Ectodermal cell (in vitro differentiated cells): ENCODE data around the gene HAND1.

Source experiments
- H3K27ac ChIP-seq: 2 replicates; pipeline ENCODE4 v1.7.0; 2013; ENCODE audit warnings: mild to moderate bottlenecking, low read depth, low read length; ENCODE audit not compliant: insufficient read depth, poor library complexity, severe bottlenecking
- H3K27me3 ChIP-seq: 2 replicates; pipeline ENCODE4 v1.7.0; 2013; ENCODE audit warnings: mild to moderate bottlenecking, low read length; ENCODE audit not compliant: insufficient read depth, control insufficient read depth, poor library complexity, severe bottlenecking
- H3K36me3 ChIP-seq: one replicate; pipeline ENCODE4 v1.7.0; 2013; ENCODE audit warnings: low read length; ENCODE audit not compliant: control insufficient read depth, insufficient read depth
- H3K4me1 ChIP-seq: one replicate; pipeline ENCODE4 v1.7.0; 2013; ENCODE audit warnings: low read length; ENCODE audit not compliant: control insufficient read depth, insufficient read depth
- H3K4me3 ChIP-seq: 2 replicates; pipeline ENCODE4 v1.7.0; 2013; ENCODE audit warnings: low read depth, low read length, control low read depth; ENCODE audit not compliant: insufficient read depth
- H3K9me3 ChIP-seq: 2 replicates; pipeline ENCODE4 v1.7.0; 2013; ENCODE audit warnings: mild to moderate bottlenecking, low read length, moderate library complexity; ENCODE audit not compliant: control insufficient read depth
- WGBS, 2 experiments: methylation state at CpG; one replicate each; pipeline ENCODE4 v1.1.7; 2013; ENCODE audit warnings: missing lambda C conversion rate in 2 of 2; 5-methylcytosine and 5-hydroxymethylcytosine counted together

HAND1 gene

GRCh38 chr5:154506716-154507080 is 28.7 kb upstream of the HAND1 start:
- no peaks in the 10 kb centered on the region for H3K27me3 ChIP-seq
- 87 to 90% methylated on average over 11 of the region's 11 CpGs for WGBS, 2 experiments
- H3K27ac ChIP-seq, result no peak overlapping the region
- no peaks in the 10 kb centered on the region for H3K36me3 ChIP-seq
- no peak overlapping the region for H3K4me3 ChIP-seq
- no peaks in the 10 kb centered on the region for H3K9me3 ChIP-seq
- no peaks in the 10 kb centered on the region for H3K4me1 ChIP-seq

- no peaks in the 10 kb centered on the region for H3K9me3 ChIP-seq
- H3K4me1 ChIP-seq, result no peaks in the 10 kb centered on the region
- H3K27me3 ChIP-seq, result no peaks in the 10 kb centered on the region
- 93 to 95% methylated on average over 8 of the region's 8 CpGs for WGBS, 2 experiments
- no peak overlapping the region for H3K4me3 ChIP-seq
- no peak overlapping the region for H3K27ac ChIP-seq
- H3K36me3 ChIP-seq, result no peaks in the 10 kb centered on the region
Measured at GRCh38 chr5:154506049-154506715, 28.2 kb upstream of the HAND1 start.

GRCh38 chr5:154505567-154505966 is 27.5 kb upstream of the HAND1 start:
- H3K27me3 ChIP-seq, result no peaks in the 10 kb centered on the region

GRCh38 chr5:154503698-154504039 is 25.6 kb upstream of the HAND1 start:
- Histone ChIP-seq H3K9me3 (no peaks in the 10 kb centered on the region), H3K27me3 (no peaks in the 10 kb centered on the region)

More at GRCh38 chr5:154505567-154505966, 27.5 kb upstream of the HAND1 start:
- no peak overlapping the region for H3K27ac ChIP-seq
- WGBS, 2 experiments, result 68 to 70% methylated on average over 10 of the region's 10 CpGs
- H3K4me1 ChIP-seq, result no peaks in the 10 kb centered on the region
- no peaks in the 10 kb centered on the region for H3K36me3 ChIP-seq
- H3K9me3 ChIP-seq, result no peaks in the 10 kb centered on the region
- H3K4me3 ChIP-seq, result no peak overlapping the region

GRCh38 chr5:154502180-154502579 is 24.2 kb upstream of the HAND1 start:
- Histone ChIP-seq H3K4me3 (no peak overlapping the region), H3K27me3 (no peaks in the 10 kb centered on the region)
- WGBS, 2 experiments, result 88 to 95% methylated on average over 1 of the region's 1 CpG

More at GRCh38 chr5:154503698-154504039, 25.6 kb upstream of the HAND1 start:
- no peaks in the 10 kb centered on the region for H3K36me3 ChIP-seq
- no peak overlapping the region for H3K4me3 ChIP-seq
- no peaks in the 10 kb centered on the region for H3K4me1 ChIP-seq
- WGBS, 2 experiments, result 89 to 95% methylated on average over 2 of the region's 2 CpGs
- no peak overlapping the region for H3K27ac ChIP-seq

GRCh38 chr5:154501566-154501965 is 23.5 kb upstream of the HAND1 start:
- Histone ChIP-seq H3K27me3 (no peaks in the 10 kb centered on the region), H3K27ac (no peak overlapping the region), H3K9me3 (no peaks in the 10 kb centered on the region), H3K36me3 (no peaks in the 10 kb centered on the region), H3K4me3 (no peak overlapping the region), H3K4me1 (no peaks in the 10 kb centered on the region)
- 55 to 63% methylated on average over 2 of the region's 2 CpGs for WGBS, 2 experiments

More at GRCh38 chr5:154502180-154502579, 24.2 kb upstream of the HAND1 start:
- Histone ChIP-seq H3K36me3 (no peaks in the 10 kb centered on the region), H3K27ac (no peak overlapping the region), H3K4me1 (no peaks in the 10 kb centered on the region), H3K9me3 (no peaks in the 10 kb centered on the region)

- 89 to 93% methylated on average over 2 of the region's 2 CpGs for WGBS, 2 experiments
- no peak overlapping the region for H3K4me3 ChIP-seq
- H3K4me1 ChIP-seq, result no peaks in the 10 kb centered on the region
- no peaks in the 10 kb centered on the region for H3K9me3 ChIP-seq
- H3K27me3 ChIP-seq, result peaks cover 4% of the 10 kb centered on the region
- no peaks in the 10 kb centered on the region for H3K36me3 ChIP-seq
- no peak overlapping the region for H3K27ac ChIP-seq
Measured at GRCh38 chr5:154498994-154499393, 21.0 kb upstream of the HAND1 start.

- no peak overlapping the region for H3K27ac ChIP-seq
- H3K4me1 ChIP-seq, result no peaks in the 10 kb centered on the region
- peaks cover 4% of the 10 kb centered on the region for H3K27me3 ChIP-seq
- no peaks in the 10 kb centered on the region for H3K36me3 ChIP-seq
- H3K9me3 ChIP-seq, result no peaks in the 10 kb centered on the region
- H3K4me3 ChIP-seq, result no peak overlapping the region
- 58 to 59% methylated on average over 1 of the region's 1 CpG for WGBS, 2 experiments
Measured at GRCh38 chr5:154498591-154498990, 20.6 kb upstream of the HAND1 start.

GRCh38 chr5:154494036-154494435 is 16.0 kb upstream of the HAND1 start:
- H3K36me3 ChIP-seq, result no peaks in the 10 kb centered on the region
- H3K4me1 ChIP-seq, result no peaks in the 10 kb centered on the region
- peaks cover 10% of the 10 kb centered on the region for H3K27me3 ChIP-seq
- H3K9me3 ChIP-seq, result no peaks in the 10 kb centered on the region
- 85 to 94% methylated on average over 4 of the region's 4 CpGs for WGBS, 2 experiments
- H3K27ac ChIP-seq, result no peak overlapping the region
- no peak overlapping the region for H3K4me3 ChIP-seq

- H3K4me1 ChIP-seq, result no peaks in the 10 kb centered on the region
- H3K36me3 ChIP-seq, result no peaks in the 10 kb centered on the region
- 87 to 88% methylated on average over 29 of the region's 29 CpGs for WGBS, 2 experiments
- H3K27me3 ChIP-seq, result peaks cover 17% of the 10 kb centered on the region
- H3K9me3 ChIP-seq, result no peaks in the 10 kb centered on the region
- no peak overlapping the region for H3K4me3 ChIP-seq
- H3K27ac ChIP-seq, result no peak overlapping the region
Measured at GRCh38 chr5:154493274-154493673, 15.2 kb upstream of the HAND1 start.

- no peak overlapping the region for H3K4me3 ChIP-seq
- H3K4me1 ChIP-seq, result no peaks in the 10 kb centered on the region
- no peaks in the 10 kb centered on the region for H3K36me3 ChIP-seq
- H3K27ac ChIP-seq, result no peak overlapping the region
- peaks cover 30% of the 10 kb centered on the region for H3K27me3 ChIP-seq
- 66 to 72% methylated on average over 2 of the region's 2 CpGs for WGBS, 2 experiments
- H3K9me3 ChIP-seq, result no peaks in the 10 kb centered on the region
Measured at GRCh38 chr5:154491941-154492340, 13.9 kb upstream of the HAND1 start.
